HG03139 (cell line): ENCODE results near the gene SLC9A6.
"Not testable (repeated sequence)": the region's sequence is repeated elsewhere in the genome, so short reads cannot be mapped to it uniquely, and the experiment has no call there.

ENCODE experiments used
- ATAC-seq: cut with Tn5 transposase; IDR thresholded peaks from one replicate; pipeline ENCODE4 v1.9.1; 2021; ENCODE audit not compliant: unreplicated experiment

SLC9A6 gene

DNA sequence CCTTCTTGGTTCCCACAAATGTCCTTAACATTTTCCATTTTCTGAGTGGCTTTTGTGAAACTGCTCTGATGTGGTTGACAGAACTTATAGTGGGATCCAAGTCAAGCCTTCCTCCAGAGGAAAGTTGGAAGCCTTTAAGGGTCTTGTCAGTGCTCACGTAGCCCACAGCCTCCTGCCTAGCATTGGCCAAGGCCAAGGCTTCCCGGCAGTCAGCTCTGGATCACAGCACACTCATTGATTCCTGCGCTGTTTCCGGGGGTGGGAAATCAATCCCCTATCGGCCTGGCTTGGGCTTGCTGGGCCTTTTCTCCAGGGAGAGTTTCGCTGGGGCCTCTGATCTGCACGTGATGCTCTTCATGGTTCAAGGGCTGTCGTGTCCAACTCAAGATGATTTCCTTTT lies 76.1 kb downstream of the SLC9A6 start:
- no peak for ATAC-seq

DNA sequence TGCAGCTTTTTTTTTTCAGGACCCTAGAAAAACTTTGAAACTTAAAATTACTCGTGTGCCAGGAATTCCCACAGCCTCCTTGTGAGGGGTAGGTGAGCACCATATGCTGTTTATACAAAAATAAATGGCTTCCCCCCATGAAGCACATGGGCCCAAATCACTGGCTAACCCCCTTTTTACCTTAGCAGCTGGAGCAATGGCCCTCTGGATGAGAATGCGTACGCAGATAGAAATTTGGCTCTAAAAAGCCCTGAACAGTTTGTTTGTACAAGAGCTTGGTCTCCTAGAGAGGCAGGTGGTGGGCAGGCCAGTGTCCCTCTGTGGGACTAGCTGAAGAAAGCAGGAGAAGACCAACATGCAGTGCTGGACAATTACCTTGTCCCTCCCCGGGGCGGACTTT lies 76.5 kb downstream of the SLC9A6 start:
- ATAC-seq = no peak

DNA sequence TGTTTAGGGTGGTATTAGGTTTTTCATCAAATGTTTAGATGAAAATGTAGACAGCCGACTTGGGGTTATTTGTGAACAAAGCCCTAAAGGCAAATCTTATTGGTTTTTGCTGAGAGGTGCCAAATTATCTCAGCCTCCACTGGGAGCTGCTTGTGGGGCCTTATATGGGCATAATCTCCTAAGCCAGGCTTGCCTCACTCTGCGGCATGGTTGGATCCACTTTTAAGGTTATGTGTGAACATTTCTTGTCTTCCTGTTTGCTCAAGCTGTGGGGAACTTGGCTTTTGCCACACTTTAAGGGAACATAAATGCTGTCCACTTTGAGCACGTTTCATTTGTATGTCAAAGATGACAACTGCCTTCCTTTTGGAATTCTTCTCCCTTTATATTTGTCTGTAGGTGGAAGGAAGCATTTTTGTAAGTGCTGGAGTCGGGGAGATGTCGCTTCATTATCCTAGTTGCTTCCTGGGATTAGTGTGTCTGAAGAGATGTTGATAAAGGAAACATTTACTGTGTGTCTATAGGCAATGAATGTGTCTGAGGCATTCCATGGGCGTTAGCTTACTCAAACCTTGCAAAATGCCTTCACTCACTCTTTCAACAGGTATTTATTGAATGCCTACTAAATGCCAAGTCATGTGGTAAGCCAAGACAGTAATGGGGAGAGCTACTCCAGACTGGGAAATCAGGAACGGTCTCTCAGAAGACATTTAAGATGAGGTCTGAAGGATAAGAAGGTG lies 78.3 kb downstream of the SLC9A6 start:
- no peak for ATAC-seq

DNA sequence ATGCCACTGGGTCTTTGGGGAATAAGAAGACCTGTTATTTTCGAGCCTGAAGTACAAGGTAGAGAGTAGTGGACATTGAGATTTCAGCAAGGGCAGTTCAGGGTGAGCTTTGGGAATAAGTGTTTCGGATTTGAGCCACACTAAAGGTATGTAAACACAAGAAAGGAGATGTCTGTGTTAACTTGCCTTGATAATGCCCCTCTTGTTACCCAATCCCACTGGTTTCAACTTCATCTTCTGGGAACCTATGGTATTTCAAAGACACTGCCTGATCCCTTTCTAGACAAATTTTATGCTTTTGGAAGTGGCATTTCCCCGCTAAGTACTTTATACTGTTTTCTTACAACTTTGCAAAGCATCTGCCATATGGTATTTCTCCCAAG lies 79.4 kb downstream of the SLC9A6 start:
- ATAC-seq = no peak

DNA sequence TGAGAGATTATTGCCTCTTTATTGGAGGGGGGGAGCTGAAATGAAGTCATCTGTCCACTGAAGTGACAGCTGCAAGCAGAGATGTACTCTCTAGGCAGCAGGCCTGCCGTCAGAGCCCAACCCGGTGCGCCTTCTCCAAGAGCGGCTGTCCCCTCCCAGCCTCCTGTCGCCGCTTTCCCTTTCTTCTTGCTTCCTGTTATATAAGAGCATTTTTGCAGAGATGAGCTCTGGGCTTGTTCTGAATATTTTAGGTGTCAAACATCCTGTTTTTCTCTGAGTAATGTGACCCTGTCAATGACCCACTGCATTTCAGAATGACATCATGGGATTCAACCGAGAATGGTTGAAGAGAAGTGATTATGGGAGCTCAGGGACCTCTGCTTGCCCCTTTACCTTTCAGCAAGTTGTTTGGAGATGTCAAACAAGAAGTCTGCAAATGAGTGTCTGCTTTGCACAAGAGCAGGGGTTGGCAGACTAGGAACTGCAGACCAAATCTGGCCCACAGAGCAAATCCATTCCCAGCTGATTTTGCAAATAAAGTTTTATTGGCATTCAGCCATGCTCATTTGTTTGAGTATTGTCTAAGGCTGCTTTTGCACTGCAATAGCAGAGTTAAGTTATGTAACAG lies 79.9 kb downstream of the SLC9A6 start:
- ATAC-seq = no peak

DNA sequence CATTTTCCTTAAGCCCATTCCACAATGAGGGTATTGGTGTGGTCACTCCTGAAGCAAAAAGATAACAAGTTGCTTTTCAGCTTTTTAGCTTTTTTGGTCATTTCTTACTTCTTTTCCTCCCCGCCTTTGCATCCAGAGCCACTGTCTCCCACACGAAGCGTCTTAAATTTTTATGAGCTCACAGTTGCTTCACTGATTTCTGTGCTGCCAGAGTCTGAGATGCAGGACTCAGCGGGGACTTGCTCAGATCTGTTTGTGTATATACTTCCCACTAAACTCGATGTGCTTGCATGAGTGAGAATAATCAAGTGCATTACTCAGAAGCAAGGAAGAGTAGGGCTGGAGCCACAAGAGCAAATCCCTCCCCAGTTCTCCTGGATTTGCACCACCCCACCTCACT lies 81.9 kb downstream of the SLC9A6 start:
- ATAC-seq = no peak

DNA sequence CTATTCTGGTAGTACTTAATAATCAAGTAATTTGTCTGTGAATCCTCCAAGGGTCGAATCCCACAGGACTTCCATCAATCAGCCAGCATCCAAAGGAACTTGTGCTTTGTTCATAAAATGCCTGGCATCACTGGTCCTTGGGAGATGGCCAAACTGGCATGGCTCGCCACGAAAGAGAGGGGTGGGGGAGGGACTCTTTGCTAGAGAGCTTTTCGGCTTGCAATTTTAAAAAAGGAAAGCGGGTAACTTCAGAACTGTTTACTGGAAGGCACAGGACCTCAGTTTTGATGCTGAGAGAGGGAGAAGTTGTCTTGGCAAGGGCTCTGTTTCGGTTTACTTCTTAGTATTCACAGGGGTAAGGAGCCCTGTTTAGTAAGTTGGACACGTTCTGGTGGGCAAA lies 82.7 kb downstream of the SLC9A6 start:
- ATAC-seq = no peak

DNA sequence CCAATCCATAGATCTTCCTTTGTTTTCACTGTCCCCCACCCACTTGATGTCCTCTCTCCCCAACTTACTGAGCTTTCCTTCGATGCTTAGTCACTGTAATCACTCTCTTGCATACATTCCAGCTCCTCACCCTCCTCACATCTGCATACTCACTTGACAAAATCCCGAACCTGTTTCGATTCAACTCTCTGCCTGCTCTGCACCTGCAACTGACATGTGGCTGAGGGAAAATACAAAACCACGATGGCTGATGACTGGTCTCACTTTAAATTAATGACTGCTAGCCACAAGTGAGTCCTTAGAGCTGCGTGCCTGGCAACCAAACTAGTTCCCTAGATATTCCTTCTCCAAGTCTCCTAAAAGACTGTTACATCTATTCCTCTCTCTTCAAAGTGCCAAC lies 91.7 kb downstream of the SLC9A6 start:
- ATAC-seq = no peak

DNA sequence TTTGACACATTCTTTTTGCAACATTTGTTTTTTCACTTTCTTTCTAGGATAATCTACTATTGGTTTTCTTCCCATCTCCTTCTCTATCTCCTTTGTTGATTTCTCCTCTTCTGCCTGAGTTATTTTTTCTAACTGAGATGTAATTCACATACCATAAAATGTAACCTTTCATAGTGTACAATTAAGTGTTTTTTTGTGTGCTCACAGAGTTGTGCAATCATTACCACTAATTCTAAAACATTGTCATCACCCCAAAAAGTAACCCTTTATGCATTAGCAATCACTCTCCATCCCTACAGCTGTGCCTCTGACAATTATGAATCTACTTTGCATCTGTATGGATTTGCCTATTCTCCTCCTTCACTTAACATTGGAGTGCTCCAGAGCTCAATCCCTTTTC lies 95.5 kb downstream of the SLC9A6 start:
- no peak for ATAC-seq

DNA sequence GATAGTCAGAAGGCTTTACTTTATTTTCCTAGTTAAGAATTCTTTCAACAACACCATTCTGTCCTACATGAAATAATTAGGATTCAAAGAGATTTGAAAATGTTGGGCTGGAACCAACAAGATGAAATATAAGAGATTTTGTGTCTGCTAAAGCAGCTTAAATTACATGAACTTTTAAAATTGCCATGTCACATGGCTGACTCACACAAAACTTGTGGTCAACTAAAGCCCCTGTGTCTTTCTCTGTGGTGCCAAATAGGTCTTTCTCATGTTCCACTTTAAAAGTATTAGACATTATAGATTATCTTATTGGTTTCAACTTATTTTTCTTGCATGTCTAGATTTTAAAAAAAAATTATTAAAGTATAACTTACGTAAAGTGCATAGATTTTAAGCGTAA lies 101.3 kb downstream of the SLC9A6 start:
- no peak for ATAC-seq

DNA sequence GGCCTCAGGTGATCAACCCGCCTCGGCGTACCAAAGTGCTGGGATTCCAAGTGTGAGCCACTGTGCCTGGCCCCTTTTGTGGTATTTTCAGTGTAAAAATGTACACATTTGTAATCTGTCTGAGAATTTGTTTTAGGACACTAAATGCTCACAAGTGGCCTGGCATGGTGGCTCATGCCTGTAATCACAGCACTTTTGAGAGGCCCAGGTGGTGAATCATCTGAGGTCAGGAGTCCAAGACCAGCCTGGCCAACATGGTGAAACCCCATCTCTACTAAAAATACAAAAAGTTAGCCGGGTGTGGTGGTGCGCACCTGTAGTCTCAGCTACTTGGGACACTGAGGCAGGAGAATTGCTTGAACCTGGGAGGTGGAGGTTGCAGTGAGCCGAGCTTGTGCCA lies 106.7 kb downstream of the SLC9A6 start:
- ATAC-seq = not testable (repeated sequence)

DNA sequence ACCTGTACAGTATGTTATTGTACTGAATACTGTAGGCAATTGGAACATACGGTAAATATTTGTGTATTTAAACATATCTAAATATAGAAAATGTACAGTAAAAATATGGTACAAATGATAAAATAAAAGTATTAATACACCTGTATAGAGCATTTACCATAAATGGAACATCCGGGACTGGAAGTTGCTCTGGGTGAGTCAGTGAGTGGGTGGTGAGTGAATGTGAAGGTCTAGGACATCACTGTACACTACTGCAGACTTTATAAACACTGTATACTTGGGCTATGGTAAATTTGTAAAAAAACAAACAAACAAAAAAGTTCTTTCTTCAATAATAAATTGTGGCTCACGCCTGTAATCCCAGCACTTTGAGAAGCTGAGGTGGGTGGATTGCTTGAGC lies 109.7 kb downstream of the SLC9A6 start:
- ATAC-seq = no peak
